HG03025 (cell line): ENCODE results near the gene CALM1.

Experiments used
- ATAC-seq: cut with Tn5 transposase; IDR thresholded peaks from one replicate; pipeline ENCODE4 v1.9.1; 2021; ENCODE audit warnings: mild to moderate bottlenecking, moderate library complexity; ENCODE audit not compliant: unreplicated experiment, low FRiP score

CALM1 gene

DNA sequence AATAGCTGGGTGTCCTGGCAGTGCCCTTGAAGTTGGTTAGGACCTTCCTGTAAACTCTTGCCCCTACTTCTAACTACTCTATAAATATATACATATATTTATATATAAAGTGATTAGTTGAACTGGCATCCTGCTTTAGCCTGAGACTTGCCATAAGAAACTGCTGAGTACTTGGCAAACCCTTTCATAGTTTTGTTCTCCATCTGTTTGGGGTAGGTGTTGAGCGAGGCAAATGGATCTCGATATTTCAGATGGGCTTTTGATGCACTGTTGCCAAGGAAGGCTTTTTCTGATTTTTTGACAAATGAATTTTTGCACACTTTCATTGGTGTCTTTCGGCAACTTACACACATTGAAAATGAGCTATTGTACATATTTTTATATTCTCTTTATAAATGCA is 10.4 kb downstream of the CALM1 start:
- no peak for ATAC-seq

GRCh38 chr14:90408713-90409112 is 11.9 kb downstream of the CALM1 start:
- no peak for ATAC-seq

DNA sequence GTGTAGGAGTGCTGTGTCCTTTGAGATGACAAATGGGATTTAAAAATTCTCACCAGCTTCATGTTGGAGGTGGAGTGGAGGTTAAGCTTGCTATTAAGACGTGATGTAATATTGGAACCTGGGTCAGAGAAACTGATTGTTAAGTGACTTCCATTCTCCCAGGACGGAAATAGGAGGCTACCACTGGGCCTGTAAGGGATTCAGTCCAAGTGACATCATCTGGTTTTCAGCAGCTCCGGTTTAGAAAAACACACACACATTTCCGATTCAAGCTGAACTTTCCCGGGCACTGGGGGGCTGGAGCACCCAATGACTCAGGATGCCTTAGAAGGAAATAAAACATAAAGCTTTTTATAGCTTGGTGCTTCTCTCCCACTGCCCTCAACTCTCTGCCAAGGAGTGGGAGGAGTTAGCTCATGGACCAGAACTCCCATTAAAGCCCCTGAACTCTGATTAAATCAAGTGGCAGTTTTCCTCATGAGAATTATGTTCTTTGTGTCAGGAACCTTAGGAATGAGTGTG is 12.4 kb downstream of the CALM1 start:
- ATAC-seq: no peak

- no peak for ATAC-seq
These were observed 15.2 kb downstream of the CALM1 start for GRCh38 chr14:90412058-90412457.

GRCh38 chr14:90416720-90417119 is 19.9 kb downstream of the CALM1 start:
- ATAC-seq: no peak

DNA sequence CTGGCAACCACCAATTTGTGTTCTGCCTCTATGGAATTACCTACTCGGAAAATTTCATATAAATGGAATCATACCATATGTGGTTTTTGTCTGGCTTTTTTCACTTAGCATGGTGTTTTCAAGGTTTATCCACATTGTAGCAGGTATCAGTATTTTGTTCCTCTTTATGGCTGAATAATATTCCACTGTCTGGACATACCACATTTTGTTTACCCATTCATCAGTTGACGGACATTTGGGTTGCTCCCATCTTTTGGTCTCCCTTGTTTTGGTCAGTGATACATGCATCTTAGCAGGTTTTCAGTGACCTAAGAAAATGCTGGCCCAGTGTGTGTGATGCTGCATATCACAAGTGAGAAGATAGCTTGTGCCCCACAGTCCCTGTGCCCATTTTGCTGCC is 21.2 kb downstream of the CALM1 start:
- no peak for ATAC-seq

DNA sequence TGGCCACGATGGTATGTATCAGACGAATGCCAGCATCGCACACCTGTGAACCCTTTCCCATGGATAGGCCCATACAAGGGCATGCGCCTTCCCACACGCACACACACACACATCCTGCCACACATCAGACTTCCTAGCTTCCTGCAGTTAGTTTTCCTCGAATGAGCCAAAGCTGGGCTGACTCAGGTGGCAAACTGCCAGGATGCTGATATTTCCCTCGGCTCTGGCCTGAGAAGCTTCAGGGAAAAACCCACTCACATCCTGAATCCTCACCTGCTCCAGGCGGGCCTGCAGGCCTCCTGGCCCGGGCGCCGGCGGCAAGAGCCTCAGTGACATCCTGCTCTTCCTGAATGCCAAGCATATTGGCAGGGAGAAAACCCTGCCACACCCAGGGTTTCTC is 22.4 kb downstream of the CALM1 start:
- no peak for ATAC-seq

DNA sequence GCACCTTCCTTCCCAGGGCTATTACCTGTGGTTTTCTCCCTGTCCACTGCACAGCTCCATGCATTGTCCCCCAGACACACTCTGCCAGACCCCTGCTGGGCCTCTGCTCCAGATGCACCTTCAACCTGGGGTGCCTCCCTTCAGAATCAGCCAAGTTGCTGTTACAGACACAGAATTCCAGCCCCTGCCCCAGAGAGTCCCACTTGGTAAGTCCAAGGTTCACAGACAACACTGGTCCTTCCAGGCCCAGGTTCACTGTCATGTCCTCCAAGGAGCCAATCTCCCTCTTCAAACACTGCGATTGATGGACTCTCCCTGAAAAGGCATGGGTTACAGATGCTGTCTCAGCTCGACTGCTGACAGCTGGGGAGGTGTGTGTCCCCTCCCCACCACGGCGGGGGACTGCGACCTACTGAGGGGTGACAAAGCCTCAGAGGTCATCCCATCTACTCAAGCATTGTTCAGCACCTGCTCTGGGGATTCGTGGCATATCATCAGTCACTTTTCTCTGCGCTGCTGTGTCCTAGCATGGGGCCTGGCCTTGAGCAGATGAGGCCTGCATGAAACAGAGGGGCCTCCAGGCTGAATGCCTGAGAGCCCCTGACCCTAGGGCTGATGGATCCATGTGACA is 24.3 kb downstream of the CALM1 start:
- ATAC-seq: no peak

GRCh38 chr14:90421632-90422020 is 24.8 kb downstream of the CALM1 start:
- no peak for ATAC-seq

DNA sequence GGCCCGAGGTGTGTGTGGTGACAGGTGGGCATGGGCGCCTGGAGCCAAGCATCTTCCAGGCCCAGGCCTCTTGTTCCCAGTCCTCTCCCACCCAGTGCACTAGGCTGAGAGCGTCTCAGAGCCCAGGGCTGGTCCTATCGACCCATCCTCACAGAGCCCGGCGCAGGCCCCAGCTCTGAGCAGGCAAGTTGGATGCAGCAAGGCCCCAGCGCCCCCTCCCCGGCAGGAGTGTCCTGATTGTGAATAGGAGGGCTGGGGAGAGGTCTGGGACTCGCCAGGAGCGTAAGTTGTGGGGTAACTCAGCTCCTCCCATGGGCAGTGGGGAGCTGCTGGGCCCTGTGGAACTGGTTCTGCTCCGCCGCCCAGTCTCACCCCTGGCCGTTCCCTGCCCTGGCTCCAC is 26.3 kb downstream of the CALM1 start:
- no peak for ATAC-seq

- no peak for ATAC-seq
These were observed 27.2 kb downstream of the CALM1 start for GRCh38 chr14:90424075-90424474.

- ATAC-seq: no peak
These were observed 28.0 kb downstream of the CALM1 start for GRCh38 chr14:90424686-90425372.

- no peak for ATAC-seq
These were observed 28.6 kb downstream of the CALM1 start for GRCh38 chr14:90425373-90425879.

DNA sequence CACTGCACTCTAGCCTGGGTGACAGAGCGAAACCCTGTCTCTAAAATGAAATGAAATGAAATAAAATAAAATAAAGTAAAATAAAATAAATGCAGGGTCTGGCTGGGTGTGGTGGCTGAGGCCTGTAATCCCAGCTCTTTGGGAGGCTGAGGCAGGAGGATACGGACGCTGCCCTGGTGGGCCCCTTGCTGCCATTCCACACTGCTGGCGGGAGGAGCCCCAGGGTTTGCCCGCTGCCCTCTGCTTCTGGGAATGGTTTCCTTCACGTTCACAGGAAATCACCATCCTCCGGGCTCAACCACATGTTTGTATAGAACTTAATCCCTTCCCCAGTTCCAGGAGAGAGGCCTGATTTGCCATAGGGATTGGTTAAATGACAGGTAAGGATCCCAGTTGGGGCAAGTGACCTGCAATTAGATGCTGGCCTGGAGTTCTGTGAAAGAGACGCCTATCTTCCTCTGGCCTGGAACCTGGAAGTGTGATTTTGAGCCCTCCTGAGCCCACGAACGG is 29.3 kb downstream of the CALM1 start:
- no peak for ATAC-seq

GRCh38 chr14:90426663-90427062 is 29.8 kb downstream of the CALM1 start:
- no peak for ATAC-seq

GRCh38 chr14:90427848-90428426 is 31.1 kb downstream of the CALM1 start:
- no peak for ATAC-seq

DNA sequence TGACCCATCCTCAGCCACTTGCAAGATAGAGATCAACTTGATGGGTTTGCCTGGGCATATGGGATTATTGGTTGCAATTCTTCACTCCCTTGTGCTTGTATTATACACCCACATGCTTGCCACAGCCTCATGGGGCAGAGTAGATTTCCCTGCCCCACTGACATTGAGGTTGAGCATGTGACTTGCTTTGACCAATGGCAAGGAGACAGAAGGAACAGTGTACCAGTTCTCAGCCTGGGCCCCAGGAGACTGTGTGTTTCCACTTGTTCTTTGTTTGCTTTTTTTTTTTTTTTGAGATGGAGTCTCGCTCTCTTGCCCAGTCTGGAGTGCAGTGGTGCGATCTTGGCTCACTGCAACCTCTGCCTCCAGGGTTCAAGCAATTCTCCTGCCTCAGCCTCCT is 31.8 kb downstream of the CALM1 start:
- ATAC-seq: no peak

- ATAC-seq: no peak
These were observed 32.4 kb downstream of the CALM1 start for GRCh38 chr14:90429236-90429635.

DNA sequence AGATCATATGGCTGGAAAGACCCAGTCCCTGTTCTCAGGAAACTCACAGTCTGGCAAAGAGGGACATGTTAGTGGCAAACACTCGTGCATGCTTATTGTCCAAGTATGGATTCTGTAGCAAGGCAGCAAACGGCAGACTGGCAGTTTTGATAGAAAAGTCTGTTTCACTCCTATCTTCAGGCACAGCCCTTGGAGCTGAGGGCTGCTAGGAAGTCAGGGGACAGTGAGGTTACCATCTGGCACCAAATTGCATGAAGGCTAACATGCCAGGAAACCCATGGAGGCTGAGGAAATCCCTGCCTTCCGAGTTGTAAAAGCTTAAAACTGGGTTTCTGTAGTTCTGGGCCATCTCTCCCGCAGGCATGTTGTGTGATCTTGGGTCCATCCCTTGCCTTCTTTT is 32.9 kb downstream of the CALM1 start:
- no peak for ATAC-seq

DNA sequence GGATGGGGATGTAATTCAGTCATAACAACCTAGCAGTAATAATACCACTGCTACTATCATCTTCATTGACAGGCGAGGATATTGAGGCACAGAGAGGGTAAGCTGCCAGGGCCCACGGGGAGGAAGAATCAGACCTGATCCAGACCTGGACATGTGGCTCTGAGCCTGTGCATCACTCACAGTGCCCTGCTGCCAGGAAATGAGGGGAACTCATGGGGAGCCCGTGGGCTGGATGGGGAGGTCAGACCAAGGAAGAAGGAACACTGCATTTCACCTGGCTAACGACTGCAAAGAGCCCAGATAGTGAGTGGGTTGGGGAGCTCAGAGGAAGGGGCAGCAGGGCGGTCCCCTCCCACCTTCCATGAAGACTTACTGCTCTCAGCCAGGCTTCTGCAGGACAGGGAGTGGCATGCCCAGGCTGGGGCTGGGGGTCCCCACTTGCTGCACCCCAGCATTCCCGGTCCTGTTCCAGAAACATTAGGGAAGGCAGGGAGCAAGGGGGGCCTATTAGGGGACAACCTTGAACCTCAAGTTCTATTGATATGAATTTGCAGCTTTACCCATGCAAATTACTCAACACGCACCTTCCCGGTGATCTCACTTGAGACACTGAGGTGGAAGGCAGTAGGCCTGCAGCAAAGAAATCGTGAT is 37.7 kb downstream of the CALM1 start:
- no peak for ATAC-seq

GRCh38 chr14:90438841-90439240 is 42.0 kb downstream of the CALM1 start:
- ATAC-seq: no peak
